Omental fat pad (tissue), 4 donors: ENCODE measurements around the gene GRAP2. TPM values are rescaled to one million over a fixed set of nuclear protein-coding genes. Genes with fewer than 3 reads are reported as not detected.

ENCODE experiments used
- ATAC-seq: fragments of 150-250 bp; one replicate; pipeline ENCODE4 v1.9.1; 2016; ENCODE audit warnings: mild to moderate bottlenecking, moderate library complexity; ENCODE audit not compliant: low FRiP score
- DNase-seq: peaks from one replicate; pipeline ENCODE4 v3.0.0-alpha.2; 2019; ENCODE audit warnings: low spot score
- CTCF ChIP-seq, 3 donors: fragments of 450-650 bp; IDR thresholded peaks; one replicate each; pipeline ENCODE4 v1.5.1; 2016 to 2017; ENCODE audit warnings: antibody characterized with exemption in 3 of 3, mild to moderate bottlenecking in 3 of 3, moderate library complexity in 2 of 3
- total RNA-seq, 4 donors: library from RNA; depleted of rRNA; stranded (reverse); fragments of >200 nt; gene quantifications; one replicate each; pipeline ENCODE4 v1.1.0, GENCODE V29; 2016

Gene GRAP2
- total RNA-seq, 4 donors from 2014 or later = 1.0 to 9.5 (median 3.7) TPM

DNA sequence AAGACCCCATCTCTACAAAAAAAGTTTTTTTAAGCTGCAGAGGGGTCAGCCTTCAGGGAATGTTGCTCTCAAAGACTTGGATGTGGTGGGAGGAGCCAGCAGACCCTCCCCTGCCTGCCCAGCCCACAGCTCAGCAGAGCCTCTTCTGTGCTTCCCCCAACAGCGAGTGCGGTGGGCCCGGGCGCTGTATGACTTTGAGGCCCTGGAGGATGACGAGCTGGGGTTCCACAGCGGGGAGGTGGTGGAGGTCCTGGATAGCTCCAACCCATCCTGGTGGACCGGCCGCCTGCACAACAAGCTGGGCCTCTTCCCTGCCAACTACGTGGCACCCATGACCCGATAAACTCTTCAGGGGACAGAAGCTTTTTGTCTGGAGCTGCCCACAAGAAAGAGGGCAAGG, 69.9 kb downstream of the GRAP2 start:
- DNase-seq (no peak), ATAC-seq (no peak)
- no peak for TF ChIP-seq CTCF (IDR thresholded peaks at IDR 0.05)

- ATAC-seq = no peak
- no peak for TF ChIP-seq CTCF (IDR thresholded peaks at IDR 0.05)
- no peak for DNase-seq
Observed at GRCh38 chr22:39972641-39973040, 71.8 kb downstream of the GRAP2 start.

DNA sequence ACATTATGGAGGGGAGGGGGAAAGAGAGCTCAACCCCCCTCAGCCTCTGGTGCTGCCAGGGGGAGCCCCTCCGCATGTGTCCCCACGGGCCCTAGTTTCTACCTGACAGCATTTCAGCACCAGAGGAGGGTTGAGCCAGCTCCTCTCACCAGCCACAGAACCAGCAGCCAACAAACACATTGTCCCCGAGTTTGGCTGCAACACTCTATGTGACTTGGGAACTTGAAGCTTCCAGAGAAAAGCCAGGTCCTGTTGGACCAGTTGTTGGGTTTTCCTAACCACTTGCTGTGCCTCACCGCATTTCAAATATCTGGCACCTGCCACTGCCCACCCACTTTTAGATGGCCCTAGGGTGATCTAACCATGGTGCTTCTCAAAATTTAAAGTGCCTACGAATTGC, 72.8 kb downstream of the GRAP2 start:
- ATAC-seq = no peak
- TF ChIP-seq CTCF (IDR thresholded peaks at IDR 0.05) = no peak
- no peak for DNase-seq

DNA sequence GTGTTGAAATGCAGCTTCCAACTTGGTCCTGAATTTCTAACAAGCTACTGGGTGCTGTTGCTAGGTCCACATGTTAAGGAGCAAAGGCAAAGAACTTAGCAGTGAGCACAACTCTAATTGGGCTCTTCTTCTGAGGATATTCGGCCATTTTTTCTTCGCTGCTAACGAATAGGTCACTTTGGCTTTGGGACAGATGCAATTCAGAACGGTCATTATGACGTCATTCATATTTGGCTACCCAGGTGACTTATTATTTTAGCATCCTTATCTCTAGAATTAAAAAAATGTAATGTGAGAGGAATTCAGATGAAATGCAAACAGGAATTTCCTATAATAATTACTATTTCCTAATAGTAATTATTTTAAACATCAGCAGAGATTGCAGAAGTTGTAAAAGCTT, 73.2 kb downstream of the GRAP2 start:
- TF ChIP-seq CTCF (IDR thresholded peaks at IDR 0.05) = no peak
- DNase-seq = no peak
- ATAC-seq = no peak

DNA sequence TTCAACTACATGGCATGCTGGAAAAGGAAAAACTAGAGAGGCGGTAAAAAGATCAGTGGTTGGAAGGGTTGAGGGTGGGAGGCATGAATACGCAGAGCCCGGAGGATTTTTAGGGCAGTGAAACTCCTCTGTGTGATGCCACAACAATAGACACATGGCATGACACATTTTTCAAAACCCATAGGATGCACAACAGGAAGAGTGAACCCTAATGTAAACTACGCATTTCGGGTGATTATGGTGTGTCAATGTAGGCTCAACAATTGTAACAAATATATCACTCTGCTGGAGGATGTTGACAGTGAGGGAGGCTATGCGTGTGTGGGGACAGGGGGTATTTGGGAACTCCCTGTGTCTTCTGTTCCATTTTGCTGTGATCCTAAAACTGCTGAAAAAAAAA, 78.2 kb downstream of the GRAP2 start:
- TF ChIP-seq CTCF (IDR thresholded peaks at IDR 0.05) = no peak
- DNase-seq = no peak
- ATAC-seq = no peak

DNA sequence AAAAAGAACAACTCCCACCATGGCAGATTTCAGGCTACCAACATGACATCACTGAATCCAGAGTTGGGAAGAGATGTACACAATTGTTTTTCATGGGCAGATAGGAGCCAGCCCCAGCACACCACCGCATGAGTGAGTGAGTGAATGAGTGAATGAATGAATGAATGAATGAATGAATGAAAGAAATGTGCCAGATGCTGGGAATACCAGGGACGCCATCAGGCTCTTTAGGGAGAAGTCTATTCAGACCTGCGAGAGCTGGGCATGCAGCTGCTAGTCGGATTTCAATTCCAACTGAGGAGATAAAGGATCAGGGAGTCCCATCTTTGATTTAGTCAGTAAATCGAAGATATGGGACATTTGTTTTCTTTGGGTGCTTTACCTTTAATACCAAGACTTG, 78.6 kb downstream of the GRAP2 start:
- no peak for TF ChIP-seq CTCF (IDR thresholded peaks at IDR 0.05)
- no peak for ATAC-seq
- no peak for DNase-seq

DNA sequence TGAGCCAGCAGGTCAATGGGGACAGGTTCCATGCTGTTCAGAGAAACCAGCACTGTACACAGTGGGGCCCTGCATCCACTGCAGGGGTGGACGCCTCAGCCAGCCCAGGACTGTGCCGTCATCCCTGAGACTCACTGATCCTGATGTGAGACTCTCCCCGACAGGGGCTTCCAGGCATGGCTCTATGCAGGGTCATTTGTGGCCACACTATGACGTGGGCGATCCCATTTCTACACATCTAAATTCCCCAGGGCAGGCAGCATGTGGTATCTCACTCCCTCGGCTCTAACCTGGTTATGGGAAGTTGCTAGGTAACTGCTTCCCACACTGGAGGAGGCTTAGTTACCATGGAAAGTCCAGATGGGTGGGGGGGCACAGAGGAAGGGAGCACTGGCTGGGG, 79.7 kb downstream of the GRAP2 start:
- TF ChIP-seq CTCF (IDR thresholded peaks at IDR 0.05) = no peak
- DNase-seq (no peak), ATAC-seq (no peak)
